ENCODE results near the gene KCNQ5. TPM values are rescaled to one million over a fixed set of nuclear protein-coding genes. Genes with fewer than 3 reads are reported as not detected.

The KCNQ5 gene
- total RNA-seq, 1 donor from 2014 or later = 2.1 TPM

GRCh38 chr6:72952808-72953630 lies 331.2 kb downstream of the KCNQ5 start:
- no peaks in the 10 kb centered on the region for H3K36me3 ChIP-seq (ENCODE audit: control insufficient read depth, insufficient read depth, low read length)
- H3K27me3 ChIP-seq (ENCODE audit: control insufficient read depth, insufficient read depth, low read length) = no peaks in the 10 kb centered on the region
- H3K4me3 ChIP-seq (ENCODE audit: low read depth, low read length) = no peak overlapping the region
- FAIRE-seq (no peak), DNase-seq (ENCODE audit: low read depth) (peak; percentile 93)
- TF ChIP-seq CTCF (IDR thresholded peaks at IDR 0.05; ENCODE audit: insufficient read depth, low read length, severe bottlenecking) = no peak

- DNase-seq (ENCODE audit: low read depth) = peak; percentile 60
- TF ChIP-seq CTCF (IDR thresholded peaks at IDR 0.05; ENCODE audit: insufficient read depth, low read length, severe bottlenecking) = no peak
- H3K36me3 ChIP-seq (ENCODE audit: control insufficient read depth, insufficient read depth, low read length) = no peaks in the 10 kb centered on the region
- H3K4me3 ChIP-seq (ENCODE audit: low read depth, low read length) = no peak overlapping the region
- H3K27me3 ChIP-seq (ENCODE audit: control insufficient read depth, insufficient read depth, low read length) = no peaks in the 10 kb centered on the region
- no peak for FAIRE-seq
Observed at GRCh38 chr6:72953971-72954381, 332.1 kb downstream of the KCNQ5 start.

- H3K36me3 ChIP-seq (ENCODE audit: control insufficient read depth, insufficient read depth, low read length) = no peaks in the 10 kb centered on the region
- no peak for TF ChIP-seq CTCF (IDR thresholded peaks at IDR 0.05; ENCODE audit: insufficient read depth, low read length, severe bottlenecking)
- DNase-seq (ENCODE audit: low read depth) = no peak
- FAIRE-seq = no peak
- H3K27me3 ChIP-seq (ENCODE audit: control insufficient read depth, insufficient read depth, low read length) = no peaks in the 10 kb centered on the region
- H3K4me3 ChIP-seq (ENCODE audit: low read depth, low read length) = no peak overlapping the region
Observed at GRCh38 chr6:72954716-72955115, 332.9 kb downstream of the KCNQ5 start.

- Histone ChIP-seq H3K36me3 (ENCODE audit: control insufficient read depth, insufficient read depth, low read length) (no peaks in the 10 kb centered on the region), H3K4me3 (ENCODE audit: low read depth, low read length) (no peak overlapping the region), H3K27me3 (ENCODE audit: control insufficient read depth, insufficient read depth, low read length) (no peaks in the 10 kb centered on the region)
- no peak for TF ChIP-seq CTCF (IDR thresholded peaks at IDR 0.05; ENCODE audit: insufficient read depth, low read length, severe bottlenecking)
- FAIRE-seq (no peak), DNase-seq (ENCODE audit: low read depth) (no peak)
Observed at GRCh38 chr6:72955666-72956065, 333.8 kb downstream of the KCNQ5 start.

GRCh38 chr6:72956272-72956671 lies 334.4 kb downstream of the KCNQ5 start:
- no peak for TF ChIP-seq CTCF (IDR thresholded peaks at IDR 0.05; ENCODE audit: insufficient read depth, low read length, severe bottlenecking)
- no peaks in the 10 kb centered on the region for H3K36me3 ChIP-seq (ENCODE audit: control insufficient read depth, insufficient read depth, low read length)
- DNase-seq (ENCODE audit: low read depth) = no peak
- H3K4me3 ChIP-seq (ENCODE audit: low read depth, low read length) = no peak overlapping the region
- H3K27me3 ChIP-seq (ENCODE audit: control insufficient read depth, insufficient read depth, low read length) = no peaks in the 10 kb centered on the region
- FAIRE-seq = no peak

- FAIRE-seq (no peak), DNase-seq (ENCODE audit: low read depth) (no peak)
- no peaks in the 10 kb centered on the region for H3K36me3 ChIP-seq (ENCODE audit: control insufficient read depth, insufficient read depth, low read length)
- no peak for TF ChIP-seq CTCF (IDR thresholded peaks at IDR 0.05; ENCODE audit: insufficient read depth, low read length, severe bottlenecking)
- no peak overlapping the region for H3K4me3 ChIP-seq (ENCODE audit: low read depth, low read length)
- H3K27me3 ChIP-seq (ENCODE audit: control insufficient read depth, insufficient read depth, low read length) = no peaks in the 10 kb centered on the region
Observed at GRCh38 chr6:72959821-72960220, 338.0 kb downstream of the KCNQ5 start.

Data from bronchial epithelial cell (primary cell).